Left cardiac atrium (tissue), 4 donors: Measurements from ENCODE around the gene DAP. TPM values are rescaled to one million over a fixed set of nuclear protein-coding genes. Genes with fewer than 3 reads are reported as not detected.
A peak's percentile ranks its signal among the peaks of the same experiment; 100 is the strongest.
"Not testable (repeated sequence)": the region's sequence is repeated elsewhere in the genome, so short reads cannot be mapped to it uniquely, and the experiment has no call there.

ENCODE experiments used
- ATAC-seq, 2 donors: fragments of 200-7000 bp; cut with Tn5 transposase; one replicate each; pipeline ENCODE4 v1.9.1; 2020; ENCODE audit warnings: mild to moderate bottlenecking in 2 of 2, moderate library complexity in 2 of 2
- DNase-seq: peaks from one replicate; pipeline ENCODE4 v3.0.0-alpha.2; 2020
- intact Hi-C, 2 donors: fragments of 100-400 bp; cut with DNase I; formaldehyde crosslinking; loops; one replicate each; pipeline versions ENCODE4 v1.14.1 to v1.15.1; 2022 to 2023
- total RNA-seq, 2 donors: library from RNA; stranded (reverse); fragmentation: NEBNext Ultra II Directional; extraction: Animal tissue kit (Norgen Biotek cat#: 25700); gene quantifications; one replicate each; pipeline ENCODE4 v1.2.1, GENCODE V29; 2021
- donor health status: DM: no; HTN: yes; CAD: no.
- donor health status: DM: no; HTN: yes; CAD: no; lungs with severe emphysema.
- donor health status: DM: yes; HTN: yes; CAD: no.
- donor health status: Dilated cardiomyopathy.

DAP gene
- total RNA-seq, 2 donors from 2014 or later: 44.6 to 66.9 TPM

DNA sequence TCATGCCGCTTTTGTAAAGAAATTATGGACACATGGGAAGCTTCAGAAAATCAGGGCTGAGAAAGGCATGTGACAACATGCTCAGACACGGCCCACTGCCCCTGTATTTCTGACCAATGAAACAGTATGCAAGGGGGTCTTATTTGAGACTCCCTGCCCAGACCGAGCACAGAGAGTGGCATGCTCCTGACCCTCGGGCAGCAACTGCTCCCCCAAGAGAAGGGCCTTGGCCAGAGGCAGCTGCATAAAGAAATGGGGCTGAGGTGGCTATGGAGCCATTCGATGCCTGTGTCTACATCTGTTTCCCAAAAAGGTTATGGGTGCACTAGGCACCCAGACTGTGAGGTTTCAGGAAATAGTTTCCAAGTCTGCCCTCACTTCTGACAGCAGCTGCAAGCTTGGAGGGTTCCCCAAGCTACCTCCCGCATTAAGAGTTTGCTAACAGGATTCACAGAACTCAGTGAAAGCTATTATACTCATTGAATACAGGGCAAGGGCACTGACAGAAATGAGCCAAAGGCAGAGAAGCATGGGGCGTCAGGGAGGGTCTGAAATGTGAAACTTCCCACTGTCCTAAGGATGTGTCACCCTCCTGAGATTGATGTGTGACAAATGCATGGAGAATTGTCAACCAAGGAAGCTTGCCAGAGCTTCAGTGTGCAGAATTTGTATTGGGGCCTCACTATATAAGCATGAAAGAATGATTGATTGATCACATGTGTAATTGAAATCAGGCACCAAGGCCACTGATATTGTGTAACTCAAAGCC, 94.3 kb downstream of the DAP start:
- intact Hi-C loops: no loop called here
- DNase-seq (no peak), ATAC-seq (no peak)

DNA sequence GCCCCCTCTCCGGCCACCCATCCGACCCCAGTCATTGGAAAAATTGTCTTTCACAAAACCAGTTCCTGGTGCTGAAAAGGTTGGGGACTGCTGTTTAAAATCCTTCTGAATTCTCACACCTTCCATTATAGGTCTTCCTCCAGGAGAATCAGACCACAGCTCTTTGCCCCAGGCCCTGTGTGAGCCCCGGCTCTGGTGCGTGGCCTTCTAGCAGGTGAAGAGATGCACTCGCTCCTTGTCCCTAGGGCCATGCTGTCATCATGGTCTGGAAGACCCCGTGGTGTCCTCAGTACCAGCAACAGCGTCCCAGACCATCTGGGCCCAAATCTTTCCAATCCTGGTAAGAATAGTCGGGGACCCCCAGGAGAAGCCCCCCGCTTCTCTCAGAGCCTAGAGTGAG, 95.2 kb downstream of the DAP start:
- ATAC-seq: no peak
- DNase-seq: no peak
- intact Hi-C loops: no loop called here

DNA sequence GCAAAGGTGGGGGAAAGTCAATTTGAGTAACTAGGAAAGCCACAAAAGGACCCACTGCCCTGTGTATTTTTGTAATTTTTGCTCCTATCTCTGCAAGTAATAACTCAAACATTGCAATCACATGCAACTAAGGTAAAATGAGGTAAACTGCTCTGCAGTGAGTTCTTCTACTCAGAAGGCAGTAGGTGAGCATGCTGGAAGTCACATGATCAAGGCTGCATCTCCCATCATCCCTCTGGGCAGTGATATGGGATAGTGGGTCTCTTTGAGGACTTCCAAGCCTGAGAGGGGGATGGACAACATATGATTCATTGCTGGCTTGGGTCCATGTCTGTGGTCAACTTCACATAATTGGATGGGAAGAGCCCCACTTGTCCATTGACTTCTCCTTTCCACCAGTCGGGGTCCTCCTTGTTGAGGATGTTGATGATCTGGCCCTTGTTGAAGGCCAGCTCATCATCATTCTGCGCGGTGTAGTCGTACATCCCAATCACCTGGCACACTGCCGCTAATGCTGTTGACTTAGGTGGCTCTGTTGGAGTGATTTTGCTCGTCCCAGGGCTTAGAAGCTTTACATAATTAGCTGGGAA, 96.8 kb downstream of the DAP start:
- ATAC-seq, intact Hi-C loops, DNase-seq: not testable (repeated sequence)

DNA sequence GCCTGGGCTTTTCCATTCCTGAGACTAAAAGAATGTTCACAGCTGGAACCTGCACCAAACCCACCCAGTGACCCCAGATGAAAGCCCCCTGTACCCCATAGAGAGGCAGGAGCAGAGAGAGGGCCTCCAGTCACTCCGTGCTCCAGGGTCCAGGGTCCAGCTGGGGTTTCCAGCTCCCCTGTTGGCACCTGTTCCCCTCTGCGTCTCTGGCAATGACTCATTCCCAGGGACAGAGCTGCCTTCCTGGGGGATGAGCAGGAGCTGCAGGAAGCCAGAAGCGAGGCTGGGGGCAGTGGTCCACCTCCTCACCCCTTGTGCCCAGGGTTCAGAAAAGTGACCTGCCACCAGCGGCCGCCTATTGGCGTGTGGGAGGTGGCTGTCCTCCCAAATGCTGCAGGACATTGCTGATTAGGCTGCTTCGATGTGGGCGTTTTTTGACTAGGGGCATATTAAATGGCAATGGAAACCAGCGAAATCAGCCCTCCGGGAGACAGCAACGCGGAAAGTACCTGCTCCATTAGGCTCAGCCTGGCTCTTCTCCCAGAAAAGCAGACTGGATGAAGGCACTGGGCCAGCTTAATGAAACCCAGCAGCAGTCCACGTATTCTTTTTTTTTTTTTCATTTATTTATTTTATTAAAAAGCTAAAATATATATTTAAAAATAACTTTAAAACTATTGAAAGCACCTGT, 97.4 kb downstream of the DAP start:
- intact Hi-C loops: no loop called here
- DNase-seq (no peak), ATAC-seq (peak; percentile 59 to 66)

DNA sequence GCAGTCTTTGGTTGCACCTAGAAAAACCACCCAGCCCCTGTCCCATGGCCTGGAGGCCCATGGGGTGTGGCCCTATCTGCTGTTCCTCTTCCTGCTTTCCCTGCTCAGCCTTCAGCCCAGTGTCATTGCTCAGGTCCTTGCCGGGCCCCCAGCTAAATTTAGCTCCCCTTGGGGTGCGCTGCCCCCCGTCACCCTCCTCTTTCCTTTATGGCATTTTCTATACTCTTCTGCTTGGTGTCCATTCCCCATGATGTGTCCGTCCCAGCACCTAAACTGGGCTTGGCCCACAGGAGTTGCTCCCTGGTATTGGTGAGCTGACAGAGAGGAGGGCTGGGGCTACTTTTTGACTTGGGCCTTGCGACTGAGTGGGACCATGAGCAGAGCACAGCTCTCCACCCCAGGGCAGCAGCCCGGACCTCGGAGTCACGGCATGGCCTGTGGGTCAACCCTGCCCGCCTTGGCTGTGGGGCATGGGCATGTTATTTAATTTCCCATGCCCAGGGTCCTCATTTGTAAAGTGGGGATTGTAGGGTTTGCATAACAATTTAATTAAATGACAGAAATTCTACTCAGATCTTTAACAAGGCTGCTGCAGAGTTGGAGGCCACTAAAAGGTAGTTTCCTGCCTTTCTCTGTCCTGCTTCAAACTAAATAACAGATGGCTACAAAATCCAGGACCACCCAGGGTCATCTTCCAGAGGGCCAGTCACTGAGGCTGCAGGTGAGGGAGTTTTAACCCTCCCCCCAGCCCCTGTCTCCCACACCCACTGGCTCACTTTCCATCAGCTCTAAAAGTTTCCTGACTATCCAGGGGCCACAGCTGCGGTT, 98.2 kb downstream of the DAP start:
- DNase-seq: no peak
- ATAC-seq: no peak
- intact Hi-C loops: no loop called here

DNA sequence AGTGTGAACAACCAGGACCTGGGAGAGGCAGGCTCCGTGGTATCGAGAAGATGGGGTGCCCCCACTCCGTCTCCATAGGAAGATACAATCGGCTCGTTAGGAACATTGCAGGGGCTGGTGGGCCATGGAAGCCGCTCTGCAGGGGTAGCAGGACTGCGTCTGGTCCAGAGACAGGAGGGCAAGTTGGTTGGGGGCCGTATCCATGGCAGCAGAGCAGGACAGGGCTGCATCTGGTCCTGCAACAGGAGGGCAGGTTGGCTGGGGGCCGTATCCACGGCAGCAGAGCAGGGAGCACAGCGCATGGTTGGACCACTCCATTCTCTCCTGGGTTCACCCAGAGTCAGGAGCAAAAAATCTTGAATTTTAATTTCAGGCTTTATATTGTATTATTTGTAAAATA, 99.0 kb downstream of the DAP start:
- DNase-seq (no peak), ATAC-seq (no peak)
- intact Hi-C loops: no loop called here

DNA sequence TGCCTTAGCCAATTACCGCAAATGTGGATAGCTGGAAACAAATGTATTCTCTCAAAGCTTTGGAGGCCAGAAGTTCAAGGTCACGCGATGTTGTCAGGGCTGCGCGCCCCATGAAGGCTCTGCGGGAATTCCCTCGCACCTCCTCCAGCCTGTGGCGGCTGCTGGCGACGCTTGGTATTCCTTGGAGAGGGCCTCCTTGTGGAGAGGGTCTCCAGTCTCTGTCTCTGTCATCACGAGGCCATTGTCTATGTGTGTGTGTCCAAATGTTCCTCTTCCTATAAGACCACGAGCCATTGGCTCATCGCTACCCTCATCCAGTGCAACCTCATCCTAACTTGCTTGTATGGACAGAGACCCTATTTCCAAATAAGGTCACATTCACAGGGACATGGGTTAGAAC, 99.6 kb downstream of the DAP start:
- DNase-seq: no peak
- ATAC-seq: no peak
- intact Hi-C loops: no loop called here

DNA sequence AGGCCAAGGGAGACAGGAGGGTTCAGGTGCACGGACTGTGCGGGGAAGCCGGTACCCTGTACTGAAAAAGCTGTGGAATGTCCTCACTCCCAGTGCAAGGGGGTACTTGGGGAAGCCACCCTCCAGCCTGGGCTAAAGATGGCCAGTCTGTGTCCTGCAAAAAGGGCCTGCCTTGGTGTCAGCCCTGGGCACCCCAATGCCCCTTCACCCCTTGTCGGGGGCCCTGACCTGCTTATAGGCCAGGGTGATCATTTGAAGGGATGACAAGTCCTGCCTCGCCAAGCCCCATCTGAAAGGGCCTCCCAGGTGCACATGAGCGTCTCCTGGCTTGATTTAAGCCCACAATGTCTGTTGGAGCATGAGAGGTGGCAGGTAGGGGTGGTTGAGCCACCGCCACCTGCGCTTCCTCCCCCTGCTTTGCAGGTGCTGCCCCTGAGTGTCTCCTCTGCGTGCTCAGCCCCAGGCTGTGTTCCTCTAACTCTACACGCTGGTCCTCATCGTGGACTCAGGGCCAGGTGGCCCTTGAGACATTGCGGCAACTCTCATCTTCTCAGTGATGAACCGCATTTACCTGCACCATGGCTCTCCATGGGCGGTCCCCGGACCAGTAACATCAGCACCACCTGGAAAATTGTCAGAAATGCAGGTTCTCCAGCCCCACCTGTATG, 100.2 kb downstream of the DAP start:
- DNase-seq: no peak
- intact Hi-C loops: no loop called here
- ATAC-seq: no peak

DNA sequence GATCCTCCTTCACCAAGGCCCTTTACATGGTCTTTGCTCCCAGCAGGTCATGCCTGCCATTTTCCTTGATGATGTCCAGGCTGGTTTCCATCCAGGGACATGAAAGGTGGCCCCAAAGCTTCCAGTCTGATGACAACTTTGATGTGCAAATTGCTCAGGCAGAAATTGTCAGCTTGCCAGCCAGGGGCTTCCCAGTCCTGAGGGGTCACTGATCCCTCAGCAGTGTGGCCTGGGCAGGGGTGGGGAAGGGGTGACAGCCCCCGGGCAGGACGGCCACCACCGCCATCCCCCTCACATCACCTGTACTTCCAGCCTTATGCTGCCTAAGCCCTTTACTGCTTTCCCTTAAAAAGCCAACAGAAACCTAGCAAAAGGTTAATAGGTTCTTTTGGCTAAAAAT, 100.9 kb downstream of the DAP start:
- ATAC-seq (no peak), DNase-seq (no peak)
- intact Hi-C loops: no loop called here

DNA sequence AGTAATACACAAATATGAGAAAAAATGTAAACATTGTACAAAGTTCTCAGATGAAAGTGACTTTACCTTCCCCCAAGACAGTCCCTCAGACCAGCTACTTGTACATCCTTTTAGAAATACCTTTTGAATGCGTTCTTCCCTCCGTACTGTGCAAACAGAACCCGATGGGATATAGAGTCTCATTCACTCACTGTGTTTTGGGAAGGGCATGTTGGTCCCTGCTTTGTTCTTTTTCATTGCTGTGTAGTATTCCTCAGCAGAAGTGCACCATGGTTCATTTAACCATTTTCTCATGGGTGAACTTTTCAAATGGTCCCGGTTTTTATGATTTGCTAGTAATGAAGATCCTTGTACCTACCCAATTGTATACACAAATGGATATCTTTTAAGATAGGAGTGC, 102.8 kb downstream of the DAP start:
- ATAC-seq (no peak), DNase-seq (no peak)
- intact Hi-C loops: no loop called here

DNA sequence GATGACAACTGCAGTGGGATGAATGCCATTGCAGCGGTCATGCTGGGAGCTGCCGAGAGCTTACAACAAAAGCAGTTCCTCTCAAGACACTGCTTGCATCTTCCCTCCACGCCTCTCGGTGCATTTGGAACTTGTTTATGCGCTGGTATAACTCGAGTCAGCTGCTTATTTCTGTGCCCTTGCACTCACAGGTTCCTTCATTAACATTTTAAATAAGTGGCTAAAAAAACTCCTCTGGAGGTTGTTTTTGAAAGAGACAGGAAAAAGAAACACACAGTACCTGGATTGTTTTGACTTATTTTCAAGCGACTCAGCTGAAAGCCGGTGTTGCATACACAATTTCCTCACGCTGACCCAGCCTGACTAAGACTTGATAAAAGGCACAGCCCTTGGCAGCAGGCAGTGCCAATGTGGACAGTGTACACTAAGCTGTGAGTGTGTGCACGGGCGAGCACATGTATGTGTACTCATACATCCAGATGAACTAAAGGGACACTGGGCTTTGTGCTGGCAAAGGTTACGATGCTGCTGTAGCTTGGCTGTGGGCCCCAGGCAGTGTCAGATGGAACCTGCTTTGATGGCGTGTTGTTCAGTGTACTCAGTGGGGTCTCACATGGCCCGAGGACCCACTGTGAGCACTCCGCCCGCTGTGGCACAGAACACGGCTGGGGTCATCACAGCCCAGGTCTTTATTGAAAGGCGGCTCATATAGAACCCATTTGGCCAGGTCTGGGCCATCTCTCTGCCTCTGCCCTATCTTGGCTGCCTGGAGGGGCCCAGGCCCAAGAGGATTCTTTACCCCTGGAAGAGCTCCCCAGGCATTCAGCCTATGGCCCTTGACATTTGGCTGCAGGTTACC, 104.8 kb downstream of the DAP start:
- intact Hi-C loops: no loop called here
- ATAC-seq (no peak), DNase-seq (no peak)

DNA sequence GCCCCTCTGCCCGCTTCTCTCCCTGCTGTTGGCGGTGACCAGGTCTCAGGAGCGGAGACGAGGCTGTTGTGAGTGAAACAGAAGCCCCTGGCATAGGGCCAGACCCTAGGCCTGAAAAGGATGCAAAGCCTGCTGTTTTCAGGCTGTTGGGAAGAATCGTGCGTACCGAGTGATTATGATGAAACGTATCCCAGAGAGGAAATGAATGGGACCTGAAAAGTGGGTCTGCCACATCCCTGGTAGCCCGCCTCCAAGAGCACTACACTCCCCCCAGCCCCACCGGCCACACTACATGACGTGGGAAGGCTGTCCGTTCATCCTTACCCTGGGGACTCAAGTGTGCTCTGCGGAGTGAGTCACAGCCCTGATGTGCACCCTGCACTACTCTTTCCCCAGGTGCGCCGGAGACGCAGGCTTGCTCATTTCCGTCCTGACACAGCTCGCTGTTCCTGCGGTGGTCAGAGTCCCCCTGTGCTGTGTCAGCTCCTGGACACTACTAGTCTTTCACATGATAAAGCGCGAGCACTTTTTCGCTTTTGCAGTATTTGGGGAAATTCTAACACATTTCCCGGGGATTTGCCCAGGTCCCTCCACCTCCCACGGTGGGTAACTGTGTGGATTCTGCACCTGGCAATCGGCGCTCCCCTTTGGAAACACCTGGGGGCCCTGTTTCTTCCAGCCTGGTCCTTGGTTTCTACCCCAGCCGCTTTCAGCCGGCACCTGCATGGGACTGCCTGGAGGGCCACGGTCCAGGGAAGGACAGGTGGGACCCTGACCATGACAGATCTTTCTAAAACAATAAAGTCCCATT, 105.7 kb downstream of the DAP start:
- ATAC-seq (no peak), DNase-seq (no peak)
- intact Hi-C loops: no loop called here

DNA sequence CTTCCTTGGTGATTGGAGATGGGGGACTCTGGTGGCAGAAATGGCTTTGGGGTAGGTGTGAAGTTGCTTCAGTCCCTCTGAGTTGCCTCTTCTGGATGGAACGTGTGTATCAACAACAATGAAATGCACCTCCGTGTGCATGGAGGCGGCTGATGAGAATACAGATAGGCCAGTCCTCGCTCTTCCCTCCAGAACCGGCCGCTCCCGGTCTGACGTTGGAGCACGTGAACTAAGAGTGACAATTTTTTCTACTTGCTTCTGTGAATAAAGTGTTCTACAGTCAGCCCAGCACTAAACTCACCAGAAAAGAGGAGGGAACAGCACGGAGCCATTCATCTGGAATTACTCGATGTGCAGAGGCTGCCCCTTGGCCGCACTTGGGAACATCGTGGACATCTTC, 106.5 kb downstream of the DAP start:
- intact Hi-C loops: no loop called here
- DNase-seq: no peak
- no peak for ATAC-seq

DNA sequence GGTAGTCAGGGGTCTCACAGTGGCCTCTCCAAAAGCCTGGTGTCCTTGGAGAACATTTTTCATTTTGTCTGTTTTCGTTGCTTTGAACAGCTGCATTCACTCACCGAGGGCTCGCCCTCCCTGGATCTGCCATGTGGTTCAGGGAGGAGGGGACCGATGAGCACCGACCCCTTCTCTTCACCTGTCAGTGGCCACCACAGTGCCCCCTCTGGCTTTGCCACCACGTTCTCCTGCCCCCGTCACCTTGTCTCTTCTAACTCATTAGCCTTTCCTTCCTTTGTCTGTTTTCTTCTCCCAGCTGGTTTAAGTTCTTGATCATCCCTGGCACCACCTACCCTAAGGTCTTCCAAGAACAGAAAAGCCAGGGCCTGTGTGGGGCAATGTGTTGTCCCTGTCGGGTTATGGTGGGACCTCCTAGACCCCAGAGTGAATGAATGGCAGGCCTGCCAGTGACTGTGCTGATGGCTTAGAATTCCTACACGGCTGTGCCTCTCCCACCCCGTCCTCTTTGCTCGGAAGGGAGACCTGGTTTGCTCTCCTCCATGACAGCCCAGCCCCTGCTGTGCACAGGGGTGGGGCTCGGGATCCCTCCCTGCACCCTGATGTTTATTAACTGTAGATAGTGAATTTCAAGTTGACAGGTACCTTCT, 107.2 kb downstream of the DAP start:
- no peak for DNase-seq
- peak in 1 of 2 donors; percentile 8 for ATAC-seq
- intact Hi-C loops: no loop called here

DNA sequence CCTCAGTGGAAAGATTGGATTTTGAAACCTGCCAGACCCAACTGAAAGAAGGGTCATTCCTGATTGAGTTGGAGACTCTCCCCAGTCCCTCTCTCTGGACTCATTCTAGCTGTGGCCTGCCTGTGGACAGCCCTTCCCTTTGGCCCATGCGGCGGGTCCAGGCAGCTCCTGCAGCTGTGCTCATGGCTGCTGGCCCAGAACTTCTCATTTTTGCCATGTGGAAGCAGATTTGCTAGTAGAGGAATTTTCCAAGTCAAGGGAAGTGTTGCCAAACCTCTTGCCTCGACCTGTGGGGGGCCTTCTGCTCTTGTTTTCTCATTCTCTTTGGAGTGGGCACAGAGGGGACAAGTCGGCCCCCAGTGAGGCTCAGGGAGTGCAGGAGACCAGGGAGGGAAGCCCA, 108.0 kb downstream of the DAP start:
- intact Hi-C loops: no loop called here
- DNase-seq (peak; percentile 65), ATAC-seq (peak; percentile 66 to 84)

DNA sequence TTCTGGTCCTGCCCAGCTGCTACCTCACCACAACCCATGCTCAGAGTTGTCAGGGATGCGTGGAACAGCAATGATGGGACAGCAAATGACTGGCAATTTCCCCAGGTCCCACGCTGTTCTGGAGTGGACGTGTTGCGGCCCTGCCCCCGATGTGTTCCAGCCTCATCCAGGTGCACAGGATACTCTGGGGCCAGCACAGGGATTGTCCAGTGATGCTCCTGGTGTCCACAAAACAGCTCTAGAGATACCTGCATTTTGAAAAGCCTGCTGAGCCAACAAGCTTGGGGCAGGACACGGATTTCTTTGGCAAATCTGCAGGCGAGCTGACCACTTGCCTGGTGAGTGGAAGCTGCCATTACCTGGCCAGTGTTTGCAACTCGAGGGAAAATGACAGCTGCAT, 108.4 kb downstream of the DAP start:
- ATAC-seq: no peak
- intact Hi-C loops: no loop called here
- DNase-seq: no peak

DNA sequence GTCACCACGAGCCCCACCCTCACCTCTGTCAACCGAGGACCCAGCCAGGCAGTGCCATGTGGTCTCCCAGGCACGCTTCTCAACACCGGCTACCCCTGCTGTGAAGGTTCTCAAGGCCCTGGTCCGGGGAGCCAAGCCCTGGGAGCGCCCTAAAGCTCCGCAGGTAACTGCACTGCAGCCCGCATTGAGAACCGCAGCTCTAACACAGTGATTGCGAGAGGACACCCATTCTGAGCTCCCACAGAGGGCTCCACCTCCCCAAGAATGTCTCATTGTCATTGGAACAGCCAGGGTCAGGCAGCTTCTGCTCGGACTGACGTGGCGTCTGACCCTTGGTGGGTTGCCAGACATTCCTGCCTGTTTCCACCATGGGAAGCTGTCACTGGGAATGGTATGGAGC, 108.9 kb downstream of the DAP start:
- ATAC-seq (no peak), DNase-seq (no peak)
- intact Hi-C loops: no loop called here
